Measurements from ENCODE around the gene SPAG16.

DNA sequence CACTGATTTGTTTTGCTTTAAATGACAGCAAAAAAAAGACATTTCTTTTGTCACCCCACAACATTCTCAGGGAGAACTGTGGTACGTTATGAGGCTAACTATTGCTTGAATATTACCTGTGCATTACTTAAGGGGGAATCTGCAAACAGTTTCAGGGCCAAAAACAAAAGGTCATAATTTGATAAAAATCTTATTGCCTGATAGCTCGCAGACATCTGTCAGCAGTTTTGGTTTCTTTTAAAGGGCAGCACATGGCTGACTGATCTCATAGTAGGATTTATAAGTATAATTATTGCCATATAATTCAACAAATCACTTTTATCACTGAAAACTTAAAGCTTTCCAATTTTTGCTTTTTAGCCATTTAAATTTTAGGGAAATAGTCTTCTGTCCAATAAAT, 900.2 kb downstream of the SPAG16 start:
- TF ChIP-seq EZH2 (IDR thresholded peaks at IDR 0.05; ENCODE audit: insufficient read depth, poor library complexity, severe bottlenecking) (no peak), EZH2phosphoT487 (IDR thresholded peaks at IDR 0.05; ENCODE audit: insufficient read depth, low read depth) (no peak)

Data from GM23248 (cell line).